Osteoblast (primary cell): Measurements from ENCODE around the gene COX6A1. TPM values are rescaled to one million over a fixed set of nuclear protein-coding genes. Genes with fewer than 3 reads are reported as not detected.

Experiments
- DNase-seq: peaks from one replicate; pipeline ENCODE4 v3.0.0; 2011; ENCODE audit warnings: low spot score, mixed read lengths; ENCODE audit not compliant: insufficient read length; ENCODE audit errors: missing footprints
- H2AFZ ChIP-seq: 2 replicates; pipeline ENCODE4 v1.6.0; 2011; ENCODE audit warnings: mild to moderate bottlenecking, low read length
- H3K27ac ChIP-seq: 2 replicates; pipeline ENCODE4 v1.5.1; 2011; ENCODE audit warnings: mild to moderate bottlenecking, low read depth, low read length, moderate library complexity
- H3K27me3 ChIP-seq: 2 replicates; pipeline ENCODE4 v1.6.0; 2012; ENCODE audit warnings: mild to moderate bottlenecking, control low read depth, inconsistent platforms, low read length, moderate library complexity; ENCODE audit not compliant: insufficient read depth
- H3K36me3 ChIP-seq: 2 replicates; pipeline ENCODE4 v1.5.1; 2011; ENCODE audit warnings: mild to moderate bottlenecking, low read length, control low read depth, moderate library complexity; ENCODE audit not compliant: insufficient read depth
- H3K4me1 ChIP-seq: 2 replicates; pipeline ENCODE4 v1.5.1; 2011; ENCODE audit warnings: mild to moderate bottlenecking, low read length, control low read depth, moderate library complexity; ENCODE audit not compliant: insufficient read depth
- H3K4me2 ChIP-seq: 2 replicates; pipeline ENCODE4 v1.6.0; 2011; ENCODE audit warnings: mild to moderate bottlenecking, low read length; ENCODE audit not compliant: insufficient read depth
- H3K4me3 ChIP-seq: fragments of 200-600 bp; sonication (generic); 3 replicates; pipeline ENCODE4 v1.5.1; 2012; ENCODE audit warnings: mild to moderate bottlenecking, low read length, inconsistent platforms; ENCODE audit not compliant: insufficient read depth
- H3K79me2 ChIP-seq: 2 replicates; pipeline ENCODE4 v1.6.0; 2012; ENCODE audit warnings: mild to moderate bottlenecking, low read length, control low read depth, inconsistent platforms; ENCODE audit not compliant: insufficient read depth
- H3K9me3 ChIP-seq: 2 replicates; pipeline ENCODE4 v1.5.1; 2011; ENCODE audit warnings: low read depth, low read length, control low read depth
- H4K20me1 ChIP-seq: 2 replicates; pipeline ENCODE4 v1.6.0; 2012; ENCODE audit warnings: mild to moderate bottlenecking, low read length, control low read depth; ENCODE audit not compliant: insufficient read depth
- total RNA-seq: library from RNA; depleted of rRNA; stranded (reverse); fragments of >200 nt; gene quantifications from 2 replicates; pipeline ENCODE4 v1.2.3, GENCODE V29; 2012
- TF ChIP-seq, protein P1 (sequence below): IDR thresholded peaks from 2 replicates; pipeline ENCODE4 v1.5.1; 2011; ENCODE audit warnings: mild to moderate bottlenecking, low read depth, low read length, moderate library complexity; ENCODE audit errors: extremely low read depth

COX6A1 gene
- total RNA-seq, 1 donor: 256 TPM

DNA sequence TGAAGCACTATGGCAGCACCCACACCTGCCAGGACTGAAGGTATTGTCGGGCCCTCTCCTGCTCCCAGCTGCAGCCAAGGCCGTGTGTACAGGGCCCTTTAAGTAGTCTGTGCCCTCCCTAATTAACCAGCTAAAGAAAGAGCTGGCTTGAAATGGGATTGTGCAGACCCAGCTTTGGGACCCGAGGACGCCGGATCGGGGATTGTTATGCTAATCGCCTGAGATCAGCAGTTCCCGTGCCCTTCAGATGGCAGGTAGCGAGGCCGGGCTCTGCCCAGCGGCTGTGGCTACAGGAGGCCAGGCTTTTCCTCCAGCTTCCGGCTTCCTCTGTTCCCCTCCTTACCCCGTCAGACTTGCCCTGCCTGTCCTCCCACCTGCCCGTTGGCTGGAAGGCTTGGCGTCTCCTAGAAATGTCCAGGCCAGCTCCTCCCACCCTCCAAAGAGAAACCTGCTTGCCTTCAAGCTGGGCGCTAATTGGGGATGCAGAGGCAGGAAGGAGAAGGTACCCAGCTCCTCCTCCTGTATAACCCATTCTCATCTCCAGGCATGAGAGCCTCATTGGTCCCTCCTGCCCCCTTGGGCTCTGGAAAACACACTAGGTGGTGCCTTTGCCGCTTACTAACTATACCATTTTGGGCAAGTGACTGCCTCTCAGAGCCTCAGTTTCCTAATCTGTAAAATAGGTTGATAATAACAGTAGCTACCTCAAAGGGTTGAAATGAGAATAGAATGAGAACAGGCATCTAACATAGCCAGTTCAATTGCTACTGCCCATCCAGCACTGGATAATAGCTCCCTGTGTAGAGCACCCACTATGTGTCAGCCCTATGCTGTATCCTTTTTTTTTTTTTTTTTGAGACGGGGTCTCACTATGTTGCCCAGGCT is 43.2 kb upstream of the COX6A1 start:
- no peak overlapping the region for H3K27ac ChIP-seq
- no peaks in the 10 kb centered on the region for H3K4me1 ChIP-seq
- H2AFZ ChIP-seq: no peak overlapping the region
- no peak for DNase-seq
- no peaks in the 10 kb centered on the region for H3K36me3 ChIP-seq
- H3K27me3 ChIP-seq: peaks cover 37% of the 10 kb centered on the region
- H3K79me2 ChIP-seq: no peaks in the 10 kb centered on the region
- peaks cover 2% of the 10 kb centered on the region for H4K20me1 ChIP-seq
- H3K9me3 ChIP-seq: no peaks in the 10 kb centered on the region
- H3K4me2 ChIP-seq: no peak overlapping the region
- H3K4me3 ChIP-seq: no peak overlapping the region
- TF ChIP-seq, protein P1, sequence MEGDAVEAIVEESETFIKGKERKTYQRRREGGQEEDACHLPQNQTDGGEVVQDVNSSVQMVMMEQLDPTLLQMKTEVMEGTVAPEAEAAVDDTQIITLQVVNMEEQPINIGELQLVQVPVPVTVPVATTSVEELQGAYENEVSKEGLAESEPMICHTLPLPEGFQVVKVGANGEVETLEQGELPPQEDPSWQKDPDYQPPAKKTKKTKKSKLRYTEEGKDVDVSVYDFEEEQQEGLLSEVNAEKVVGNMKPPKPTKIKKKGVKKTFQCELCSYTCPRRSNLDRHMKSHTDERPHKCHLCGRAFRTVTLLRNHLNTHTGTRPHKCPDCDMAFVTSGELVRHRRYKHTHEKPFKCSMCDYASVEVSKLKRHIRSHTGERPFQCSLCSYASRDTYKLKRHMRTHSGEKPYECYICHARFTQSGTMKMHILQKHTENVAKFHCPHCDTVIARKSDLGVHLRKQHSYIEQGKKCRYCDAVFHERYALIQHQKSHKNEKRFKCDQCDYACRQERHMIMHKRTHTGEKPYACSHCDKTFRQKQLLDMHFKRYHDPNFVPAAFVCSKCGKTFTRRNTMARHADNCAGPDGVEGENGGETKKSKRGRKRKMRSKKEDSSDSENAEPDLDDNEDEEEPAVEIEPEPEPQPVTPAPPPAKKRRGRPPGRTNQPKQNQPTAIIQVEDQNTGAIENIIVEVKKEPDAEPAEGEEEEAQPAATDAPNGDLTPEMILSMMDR: no peak

GRCh38 chr12:120397824-120398540 is 39.9 kb upstream of the COX6A1 start:
- no peak overlapping the region for H2AFZ ChIP-seq
- DNase-seq: no peak
- peaks cover 2% of the 10 kb centered on the region for H4K20me1 ChIP-seq
- no peak overlapping the region for H3K27ac ChIP-seq
- no peak overlapping the region for H3K4me3 ChIP-seq
- TF ChIP-seq, protein P1: no peak
- no peaks in the 10 kb centered on the region for H3K4me1 ChIP-seq
- no peaks in the 10 kb centered on the region for H3K9me3 ChIP-seq
- H3K4me2 ChIP-seq: no peak overlapping the region
- H3K27me3 ChIP-seq: peaks cover 34% of the 10 kb centered on the region
- H3K79me2 ChIP-seq: no peaks in the 10 kb centered on the region
- no peaks in the 10 kb centered on the region for H3K36me3 ChIP-seq

DNA sequence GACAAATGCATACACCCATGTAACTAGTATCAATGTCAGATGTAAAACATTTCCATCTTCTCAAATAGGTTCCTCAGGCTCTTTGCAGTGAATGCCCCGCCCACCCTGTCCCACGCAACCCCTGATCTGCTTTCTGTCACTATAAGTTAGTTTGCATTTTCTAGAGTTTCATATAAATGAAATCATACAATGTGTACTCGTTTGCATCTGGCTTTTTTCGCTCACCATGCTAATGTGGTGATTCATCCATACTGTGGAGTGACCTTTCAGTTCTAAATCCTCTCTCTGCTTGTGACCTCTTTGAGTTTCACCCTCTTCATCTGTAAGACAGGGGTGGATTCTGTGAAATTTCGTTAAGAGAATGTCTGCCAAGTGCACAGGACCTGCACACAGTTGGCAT is 38.4 kb upstream of the COX6A1 start:
- no peak overlapping the region for H3K4me2 ChIP-seq
- no peaks in the 10 kb centered on the region for H3K4me1 ChIP-seq
- H4K20me1 ChIP-seq: peaks cover 2% of the 10 kb centered on the region
- no peaks in the 10 kb centered on the region for H3K79me2 ChIP-seq
- peaks cover 27% of the 10 kb centered on the region for H3K27me3 ChIP-seq
- TF ChIP-seq, protein P1: no peak
- H3K4me3 ChIP-seq: no peak overlapping the region
- H3K36me3 ChIP-seq: no peaks in the 10 kb centered on the region
- no peak overlapping the region for H2AFZ ChIP-seq
- H3K9me3 ChIP-seq: no peaks in the 10 kb centered on the region
- no peak overlapping the region for H3K27ac ChIP-seq
- DNase-seq: peak; percentile 89

DNA sequence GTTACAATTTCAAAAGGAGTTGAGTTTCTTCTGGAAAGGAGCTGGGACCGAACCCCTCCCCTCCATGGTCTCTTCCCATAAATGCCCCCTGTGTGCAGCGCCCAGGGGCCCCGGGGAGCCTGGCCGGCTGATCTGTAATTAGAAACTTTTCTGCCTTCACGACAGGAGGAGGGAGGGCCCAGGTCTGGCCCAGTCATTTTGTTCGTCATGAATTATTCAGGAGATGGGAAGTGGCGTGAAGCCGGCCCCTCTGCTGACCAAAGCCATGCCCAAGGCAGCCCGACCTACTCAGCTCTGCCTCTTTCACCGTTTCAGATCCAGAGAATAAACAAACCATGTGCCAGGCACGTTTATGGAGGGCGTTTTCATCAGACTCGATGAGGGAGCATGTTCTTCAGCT is 35.7 kb upstream of the COX6A1 start:
- H2AFZ ChIP-seq: peak overlapping the region; percentile 44

More for the DNA sequence above, 35.7 kb upstream of the COX6A1 start:
- no peaks in the 10 kb centered on the region for H3K79me2 ChIP-seq
- DNase-seq: peak; percentile 81
- H3K4me1 ChIP-seq: no peaks in the 10 kb centered on the region
- H3K36me3 ChIP-seq: no peaks in the 10 kb centered on the region
- H4K20me1 ChIP-seq: no peaks in the 10 kb centered on the region
- H3K4me3 ChIP-seq: no peak overlapping the region
- no peak overlapping the region for H3K4me2 ChIP-seq
- TF ChIP-seq, protein P1: no peak
- no peak overlapping the region for H3K27ac ChIP-seq
- peaks cover 12% of the 10 kb centered on the region for H3K27me3 ChIP-seq
- no peaks in the 10 kb centered on the region for H3K9me3 ChIP-seq
